Esophagus muscularis mucosa (tissue), 3 donors: ENCODE data around the gene PRSS53.

Source experiments
- POLR2A ChIP-seq: fragments of 450-650 bp; IDR thresholded peaks from one replicate; pipeline ENCODE4 v1.6.1; 2017; ENCODE audit warnings: antibody characterized with exemption, moderate library complexity, mild to moderate bottlenecking, low read depth
- TF ChIP-seq, protein P1 (sequence below), 3 experiments: fragments of 200-600 bp in 2 of 3; fragments of 450-650 bp in 1 of 3; sonication (generic) in 2 of 3; IDR thresholded peaks; one replicate each; pipeline ENCODE4 v1.5.1; 2017 to 2019; ENCODE audit warnings: antibody characterized with exemption in 3 of 3, mild to moderate bottlenecking in 2 of 3, moderate library complexity in 1 of 3

DNA sequence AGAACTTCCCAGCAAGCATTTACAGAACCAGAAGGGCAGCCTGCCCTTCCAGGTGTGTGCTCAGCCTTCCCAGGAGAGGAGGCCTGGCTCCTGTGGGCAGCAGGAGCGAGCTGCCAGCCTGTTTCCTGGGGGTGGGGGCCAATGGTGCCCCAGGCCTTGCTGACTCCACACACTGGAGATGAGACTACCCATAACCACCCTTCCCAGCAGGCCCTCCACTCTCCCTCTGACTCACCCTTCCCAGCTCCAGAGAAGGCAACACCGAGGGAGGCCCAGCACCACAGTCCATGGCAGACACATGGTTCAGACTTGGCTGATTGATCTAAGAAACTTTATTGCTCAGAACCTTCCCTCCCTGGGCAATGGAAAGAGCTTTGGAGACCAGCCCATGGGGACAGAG, 1.8 kb upstream of the PRSS53 start:
- TF ChIP-seq, protein P1, sequence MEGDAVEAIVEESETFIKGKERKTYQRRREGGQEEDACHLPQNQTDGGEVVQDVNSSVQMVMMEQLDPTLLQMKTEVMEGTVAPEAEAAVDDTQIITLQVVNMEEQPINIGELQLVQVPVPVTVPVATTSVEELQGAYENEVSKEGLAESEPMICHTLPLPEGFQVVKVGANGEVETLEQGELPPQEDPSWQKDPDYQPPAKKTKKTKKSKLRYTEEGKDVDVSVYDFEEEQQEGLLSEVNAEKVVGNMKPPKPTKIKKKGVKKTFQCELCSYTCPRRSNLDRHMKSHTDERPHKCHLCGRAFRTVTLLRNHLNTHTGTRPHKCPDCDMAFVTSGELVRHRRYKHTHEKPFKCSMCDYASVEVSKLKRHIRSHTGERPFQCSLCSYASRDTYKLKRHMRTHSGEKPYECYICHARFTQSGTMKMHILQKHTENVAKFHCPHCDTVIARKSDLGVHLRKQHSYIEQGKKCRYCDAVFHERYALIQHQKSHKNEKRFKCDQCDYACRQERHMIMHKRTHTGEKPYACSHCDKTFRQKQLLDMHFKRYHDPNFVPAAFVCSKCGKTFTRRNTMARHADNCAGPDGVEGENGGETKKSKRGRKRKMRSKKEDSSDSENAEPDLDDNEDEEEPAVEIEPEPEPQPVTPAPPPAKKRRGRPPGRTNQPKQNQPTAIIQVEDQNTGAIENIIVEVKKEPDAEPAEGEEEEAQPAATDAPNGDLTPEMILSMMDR (IDR thresholded peaks at IDR 0.05): no peak
- no peak for TF ChIP-seq POLR2A
